Measurements from ENCODE around the gene CNIH2. TPM values are rescaled to one million over a fixed set of nuclear protein-coding genes. Genes with fewer than 3 reads are reported as not detected.

CNIH2 gene
- total and polyA plus RNA-seq, 2 of the 13 experiments (the other 11 are each of a cell fraction or from before 2014, with no cell fraction given): 0.60 to 0.69 TPM

DNA sequence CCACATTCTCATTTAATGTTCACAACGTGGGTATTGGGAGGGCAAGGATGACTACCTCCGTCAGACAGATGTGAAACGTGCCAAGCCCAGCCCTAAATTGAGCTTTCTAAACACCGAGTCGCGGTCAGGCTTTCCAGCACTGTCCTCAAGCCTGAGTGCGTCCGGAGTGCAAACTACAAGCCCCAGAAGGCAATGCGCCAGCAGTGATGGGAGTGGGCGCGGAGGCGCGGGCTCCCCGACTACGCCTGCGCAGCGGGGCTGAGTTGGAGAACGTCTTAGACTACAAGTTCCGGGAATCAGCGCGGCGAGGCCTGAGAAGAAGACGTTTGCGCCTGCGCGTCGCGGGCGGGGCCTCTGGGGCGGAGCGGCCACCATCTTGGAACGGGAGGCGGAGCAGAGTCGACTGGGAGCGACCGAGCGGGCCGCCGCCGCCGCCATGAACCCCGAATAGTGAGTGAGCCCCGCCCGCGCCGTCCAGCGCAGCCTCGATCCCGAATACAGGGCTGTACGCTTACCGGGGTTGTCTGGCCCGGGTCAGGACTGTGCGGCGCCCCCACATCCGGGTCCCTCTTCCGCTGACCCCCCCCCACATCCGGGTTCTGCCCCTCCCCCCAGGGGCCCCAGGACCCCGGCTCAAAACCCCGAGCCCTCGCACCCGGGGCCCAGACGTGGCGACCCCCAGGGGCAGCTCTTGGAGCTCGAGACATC is 9.6 kb upstream of the CNIH2 start, which contains the start of gene RAB1B (continued):
- TF ChIP-seq, protein P1, sequence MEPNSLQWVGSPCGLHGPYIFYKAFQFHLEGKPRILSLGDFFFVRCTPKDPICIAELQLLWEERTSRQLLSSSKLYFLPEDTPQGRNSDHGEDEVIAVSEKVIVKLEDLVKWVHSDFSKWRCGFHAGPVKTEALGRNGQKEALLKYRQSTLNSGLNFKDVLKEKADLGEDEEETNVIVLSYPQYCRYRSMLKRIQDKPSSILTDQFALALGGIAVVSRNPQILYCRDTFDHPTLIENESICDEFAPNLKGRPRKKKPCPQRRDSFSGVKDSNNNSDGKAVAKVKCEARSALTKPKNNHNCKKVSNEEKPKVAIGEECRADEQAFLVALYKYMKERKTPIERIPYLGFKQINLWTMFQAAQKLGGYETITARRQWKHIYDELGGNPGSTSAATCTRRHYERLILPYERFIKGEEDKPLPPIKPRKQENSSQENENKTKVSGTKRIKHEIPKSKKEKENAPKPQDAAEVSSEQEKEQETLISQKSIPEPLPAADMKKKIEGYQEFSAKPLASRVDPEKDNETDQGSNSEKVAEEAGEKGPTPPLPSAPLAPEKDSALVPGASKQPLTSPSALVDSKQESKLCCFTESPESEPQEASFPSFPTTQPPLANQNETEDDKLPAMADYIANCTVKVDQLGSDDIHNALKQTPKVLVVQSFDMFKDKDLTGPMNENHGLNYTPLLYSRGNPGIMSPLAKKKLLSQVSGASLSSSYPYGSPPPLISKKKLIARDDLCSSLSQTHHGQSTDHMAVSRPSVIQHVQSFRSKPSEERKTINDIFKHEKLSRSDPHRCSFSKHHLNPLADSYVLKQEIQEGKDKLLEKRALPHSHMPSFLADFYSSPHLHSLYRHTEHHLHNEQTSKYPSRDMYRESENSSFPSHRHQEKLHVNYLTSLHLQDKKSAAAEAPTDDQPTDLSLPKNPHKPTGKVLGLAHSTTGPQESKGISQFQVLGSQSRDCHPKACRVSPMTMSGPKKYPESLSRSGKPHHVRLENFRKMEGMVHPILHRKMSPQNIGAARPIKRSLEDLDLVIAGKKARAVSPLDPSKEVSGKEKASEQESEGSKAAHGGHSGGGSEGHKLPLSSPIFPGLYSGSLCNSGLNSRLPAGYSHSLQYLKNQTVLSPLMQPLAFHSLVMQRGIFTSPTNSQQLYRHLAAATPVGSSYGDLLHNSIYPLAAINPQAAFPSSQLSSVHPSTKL (CRISPR knock-in tag; IDR thresholded peaks at IDR 0.05): peak; percentile 6; the same call in 1 of the 2 replicates
- TF ChIP-seq, protein P2, sequence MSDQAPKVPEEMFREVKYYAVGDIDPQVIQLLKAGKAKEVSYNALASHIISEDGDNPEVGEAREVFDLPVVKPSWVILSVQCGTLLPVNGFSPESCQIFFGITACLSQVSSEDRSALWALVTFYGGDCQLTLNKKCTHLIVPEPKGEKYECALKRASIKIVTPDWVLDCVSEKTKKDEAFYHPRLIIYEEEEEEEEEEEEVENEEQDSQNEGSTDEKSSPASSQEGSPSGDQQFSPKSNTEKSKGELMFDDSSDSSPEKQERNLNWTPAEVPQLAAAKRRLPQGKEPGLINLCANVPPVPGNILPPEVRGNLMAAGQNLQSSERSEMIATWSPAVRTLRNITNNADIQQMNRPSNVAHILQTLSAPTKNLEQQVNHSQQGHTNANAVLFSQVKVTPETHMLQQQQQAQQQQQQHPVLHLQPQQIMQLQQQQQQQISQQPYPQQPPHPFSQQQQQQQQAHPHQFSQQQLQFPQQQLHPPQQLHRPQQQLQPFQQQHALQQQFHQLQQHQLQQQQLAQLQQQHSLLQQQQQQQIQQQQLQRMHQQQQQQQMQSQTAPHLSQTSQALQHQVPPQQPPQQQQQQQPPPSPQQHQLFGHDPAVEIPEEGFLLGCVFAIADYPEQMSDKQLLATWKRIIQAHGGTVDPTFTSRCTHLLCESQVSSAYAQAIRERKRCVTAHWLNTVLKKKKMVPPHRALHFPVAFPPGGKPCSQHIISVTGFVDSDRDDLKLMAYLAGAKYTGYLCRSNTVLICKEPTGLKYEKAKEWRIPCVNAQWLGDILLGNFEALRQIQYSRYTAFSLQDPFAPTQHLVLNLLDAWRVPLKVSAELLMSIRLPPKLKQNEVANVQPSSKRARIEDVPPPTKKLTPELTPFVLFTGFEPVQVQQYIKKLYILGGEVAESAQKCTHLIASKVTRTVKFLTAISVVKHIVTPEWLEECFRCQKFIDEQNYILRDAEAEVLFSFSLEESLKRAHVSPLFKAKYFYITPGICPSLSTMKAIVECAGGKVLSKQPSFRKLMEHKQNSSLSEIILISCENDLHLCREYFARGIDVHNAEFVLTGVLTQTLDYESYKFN (CRISPR knock-in tag; conservative IDR thresholded peaks at IDR 0.05): peak; percentile 8; the same call in 1 of the 2 replicates
- no peak for TF ChIP-seq ASH2L (IDR thresholded peaks at IDR 0.05; ENCODE audit: insufficient read length, low read depth, low read length)
- no peak for TF ChIP-seq ZNF768 (CRISPR knock-in tag; IDR thresholded peaks at IDR 0.05)
- TF ChIP-seq HNRNPUL1 (IDR thresholded peaks at IDR 0.05; ENCODE audit: low read depth, low read length): no peak
- TF ChIP-seq ZFP90 (CRISPR knock-in tag; IDR thresholded peaks at IDR 0.05; ENCODE audit: borderline replicate concordance): no peak
- TF ChIP-seq SOX6 (IDR thresholded peaks at IDR 0.05): no peak
- TF ChIP-seq SOX6 (CRISPR knock-in tag; IDR thresholded peaks at IDR 0.05): no peak; the same call in 1 of the 2 replicates
- TF ChIP-seq PHF21A (CRISPR knock-in tag; IDR thresholded peaks at IDR 0.05): no peak
- TF ChIP-seq, protein P3, sequence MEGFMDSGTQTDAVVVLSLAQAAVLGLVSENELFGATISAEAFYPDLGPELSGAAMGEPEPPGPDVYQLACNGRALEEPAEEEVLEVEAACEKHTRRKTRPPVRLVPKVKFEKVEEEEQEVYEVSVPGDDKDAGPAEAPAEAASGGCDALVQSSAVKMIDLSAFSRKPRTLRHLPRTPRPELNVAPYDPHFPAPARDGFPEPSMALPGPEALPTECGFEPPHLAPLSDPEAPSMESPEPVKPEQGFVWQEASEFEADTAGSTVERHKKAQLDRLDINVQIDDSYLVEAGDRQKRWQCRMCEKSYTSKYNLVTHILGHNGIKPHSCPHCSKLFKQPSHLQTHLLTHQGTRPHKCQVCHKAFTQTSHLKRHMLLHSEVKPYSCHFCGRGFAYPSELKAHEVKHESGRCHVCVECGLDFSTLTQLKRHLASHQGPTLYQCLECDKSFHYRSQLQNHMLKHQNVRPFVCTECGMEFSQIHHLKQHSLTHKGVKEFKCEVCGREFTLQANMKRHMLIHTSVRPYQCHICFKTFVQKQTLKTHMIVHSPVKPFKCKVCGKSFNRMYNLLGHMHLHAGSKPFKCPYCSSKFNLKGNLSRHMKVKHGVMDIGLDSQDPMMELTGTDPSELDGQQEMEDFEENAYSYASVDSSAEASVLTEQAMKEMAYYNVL (CRISPR knock-in tag; IDR thresholded peaks at IDR 0.05; ENCODE audit: borderline replicate concordance): no peak
- TF ChIP-seq ZNF780A (CRISPR knock-in tag; IDR thresholded peaks at IDR 0.05): no peak
- TF ChIP-seq ZNF616 (CRISPR knock-in tag; IDR thresholded peaks at IDR 0.05; ENCODE audit: low read depth): peak; percentile 65; the same call in 1 of the 2 replicates
- TF ChIP-seq, protein P4, sequence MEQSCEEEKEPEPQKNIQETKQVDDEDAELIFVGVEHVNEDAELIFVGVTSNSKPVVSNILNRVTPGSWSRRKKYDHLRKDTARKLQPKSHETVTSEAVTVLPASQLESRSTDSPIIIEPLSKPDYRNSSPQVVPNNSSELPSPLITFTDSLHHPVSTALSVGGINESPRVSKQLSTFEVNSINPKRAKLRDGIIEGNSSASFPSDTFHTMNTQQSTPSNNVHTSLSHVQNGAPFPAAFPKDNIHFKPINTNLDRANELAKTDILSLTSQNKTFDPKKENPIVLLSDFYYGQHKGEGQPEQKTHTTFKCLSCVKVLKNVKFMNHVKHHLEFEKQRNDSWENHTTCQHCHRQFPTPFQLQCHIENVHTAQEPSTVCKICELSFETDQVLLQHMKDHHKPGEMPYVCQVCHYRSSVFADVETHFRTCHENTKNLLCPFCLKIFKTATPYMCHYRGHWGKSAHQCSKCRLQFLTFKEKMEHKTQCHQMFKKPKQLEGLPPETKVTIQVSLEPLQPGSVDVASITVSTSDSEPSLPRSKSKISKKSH (CRISPR knock-in tag; IDR thresholded peaks at IDR 0.05; ENCODE audit: borderline replicate concordance): no peak
- TF ChIP-seq KDM3A (CRISPR knock-in tag; IDR thresholded peaks at IDR 0.05; ENCODE audit: low read depth): 0 out of 2 replicates have a peak, but pooled peaks have one; percentile 53
- peak; percentile 54; the same call in 1 of the 2 replicates for TF ChIP-seq EEA1 (CRISPR knock-in tag; IDR thresholded peaks at IDR 0.05; ENCODE audit: borderline replicate concordance)
- TF ChIP-seq HDAC1 (CRISPR knock-in tag; IDR thresholded peaks at IDR 0.05): no peak
- no peak for TF ChIP-seq ZKSCAN5 (CRISPR knock-in tag; IDR thresholded peaks at IDR 0.05)
- peak; percentile 89 for TF ChIP-seq CREM (IDR thresholded peaks at IDR 0.05)
- TF ChIP-seq CREM (CRISPR knock-in tag; IDR thresholded peaks at IDR 0.05): no peak

Data from HepG2 (cell line).